ENCODE data around the gene ZNF681. TPM values are rescaled to one million over a fixed set of nuclear protein-coding genes. Genes with fewer than 3 reads are reported as not detected.
"Not testable (repeated sequence)": the region's sequence is repeated elsewhere in the genome, so short reads cannot be mapped to it uniquely, and the experiment has no call there.

The ZNF681 gene
- total RNA-seq, 1 donor from 2014 or later, result 1.1 TPM

DNA sequence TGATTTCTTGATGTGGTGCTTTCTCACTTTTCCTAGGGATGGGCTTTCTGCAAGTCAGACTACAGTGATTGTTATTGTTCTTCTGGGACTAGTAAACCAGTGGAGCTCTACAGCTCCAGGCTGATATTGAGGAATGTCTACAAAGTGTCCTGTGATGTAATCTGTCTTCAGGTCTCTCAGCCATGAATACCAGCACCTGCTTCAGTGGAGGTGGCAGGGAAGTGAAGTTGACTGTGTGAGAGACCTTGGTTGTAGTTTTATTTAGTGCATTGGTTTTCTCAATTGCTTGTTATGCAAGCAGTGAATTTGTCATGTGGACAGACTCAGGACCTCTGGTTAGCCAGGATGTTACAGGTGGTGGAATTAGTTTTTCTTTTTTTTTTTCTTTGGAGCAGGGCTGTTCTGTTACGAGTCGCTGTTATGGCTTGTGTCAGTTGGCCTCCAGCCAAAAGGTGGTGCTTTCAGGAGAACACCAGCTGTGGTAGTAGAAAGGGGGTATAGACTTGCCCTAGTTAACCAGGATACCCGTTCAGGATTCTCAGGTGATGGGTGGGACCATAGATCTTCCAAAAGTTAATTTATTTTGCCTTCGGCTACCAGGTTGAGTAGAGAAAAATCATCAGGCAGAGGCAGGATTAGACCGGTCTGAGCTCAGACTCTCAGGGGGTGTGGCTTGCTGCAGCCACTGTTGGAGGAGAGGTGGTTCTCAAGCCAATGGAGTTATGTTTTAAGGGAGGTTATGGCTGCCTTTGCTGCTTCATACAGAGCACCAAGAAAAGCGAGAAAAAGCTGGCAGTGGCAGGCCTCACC is 59.8 kb downstream of the ZNF681 start:
- Histone ChIP-seq H3K4me3 (ENCODE audit: low read depth, low read length) (no peak overlapping the region), H3K27me3 (ENCODE audit: control insufficient read depth, insufficient read depth, low read length) (no peaks in the 10 kb centered on the region), H3K36me3 (ENCODE audit: control insufficient read depth, insufficient read depth, low read length) (no peaks in the 10 kb centered on the region)
- peak; percentile 32 for FAIRE-seq
- peak; percentile 31 for DNase-seq (ENCODE audit: low read depth)
- TF ChIP-seq, protein P1, sequence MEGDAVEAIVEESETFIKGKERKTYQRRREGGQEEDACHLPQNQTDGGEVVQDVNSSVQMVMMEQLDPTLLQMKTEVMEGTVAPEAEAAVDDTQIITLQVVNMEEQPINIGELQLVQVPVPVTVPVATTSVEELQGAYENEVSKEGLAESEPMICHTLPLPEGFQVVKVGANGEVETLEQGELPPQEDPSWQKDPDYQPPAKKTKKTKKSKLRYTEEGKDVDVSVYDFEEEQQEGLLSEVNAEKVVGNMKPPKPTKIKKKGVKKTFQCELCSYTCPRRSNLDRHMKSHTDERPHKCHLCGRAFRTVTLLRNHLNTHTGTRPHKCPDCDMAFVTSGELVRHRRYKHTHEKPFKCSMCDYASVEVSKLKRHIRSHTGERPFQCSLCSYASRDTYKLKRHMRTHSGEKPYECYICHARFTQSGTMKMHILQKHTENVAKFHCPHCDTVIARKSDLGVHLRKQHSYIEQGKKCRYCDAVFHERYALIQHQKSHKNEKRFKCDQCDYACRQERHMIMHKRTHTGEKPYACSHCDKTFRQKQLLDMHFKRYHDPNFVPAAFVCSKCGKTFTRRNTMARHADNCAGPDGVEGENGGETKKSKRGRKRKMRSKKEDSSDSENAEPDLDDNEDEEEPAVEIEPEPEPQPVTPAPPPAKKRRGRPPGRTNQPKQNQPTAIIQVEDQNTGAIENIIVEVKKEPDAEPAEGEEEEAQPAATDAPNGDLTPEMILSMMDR (IDR thresholded peaks at IDR 0.05; ENCODE audit: insufficient read depth, low read length, severe bottlenecking), result no peak

DNA sequence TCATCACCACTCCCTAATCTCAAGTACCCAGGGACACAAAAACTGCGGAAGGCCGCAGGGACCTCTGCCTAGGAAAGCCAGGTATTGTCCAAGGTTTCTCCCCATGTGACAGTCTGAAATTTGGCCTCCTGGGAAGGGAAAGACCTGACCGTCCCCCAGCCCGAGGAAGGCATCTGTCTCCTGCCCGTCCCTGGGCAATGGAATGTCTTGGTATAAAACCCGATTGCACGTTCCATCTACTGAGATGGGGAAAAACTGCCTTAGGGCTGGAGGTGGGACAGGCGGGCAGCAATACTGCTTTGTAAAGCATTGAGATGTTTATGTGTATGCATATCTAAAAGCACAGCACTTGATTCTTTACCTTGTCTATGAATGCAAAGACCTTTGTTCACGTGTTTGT is 65.8 kb downstream of the ZNF681 start:
- H3K4me3 ChIP-seq (ENCODE audit: low read depth, low read length); H3K27me3 ChIP-seq (ENCODE audit: control insufficient read depth, insufficient read depth, low read length); H3K36me3 ChIP-seq (ENCODE audit: control insufficient read depth, insufficient read depth, low read length); DNase-seq (ENCODE audit: low read depth); FAIRE-seq: not testable (repeated sequence)

Other genes with a start within 250 kb of the ZNF681 start
- gene ZNF675, start 71.7 kb downstream of the ZNF681 start, total RNA-seq, result 7.4 and 8.3 TPM in 2 replicates
- 0.79 and 3.2 TPM in 2 replicates for gene ZNF726, start 156.0 kb upstream of the ZNF681 start, total RNA-seq